HepG2 (cell line): Measurements from ENCODE around the gene GDNF. TPM values are rescaled to one million over a fixed set of nuclear protein-coding genes. Genes with fewer than 3 reads are reported as not detected.

Experiments
- BHLHE40 ChIP-seq: IDR thresholded peaks from 2 replicates; pipeline ENCODE4 v1.6.1; 2011; ENCODE audit warnings: low read length, improper control_type of control experiment
- ETV5 ChIP-seq: IDR thresholded peaks from 2 replicates; pipeline ENCODE4 v1.6.1; 2018; ENCODE audit warnings: missing biosample characterization, missing genetic modification reagents, inconsistent platforms, borderline replicate concordance
- EZH2 ChIP-seq: conservative IDR thresholded peaks from 2 replicates; pipeline ENCODE4 v1.6.1; 2012; ENCODE audit warnings: mild to moderate bottlenecking, low read depth, low read length, moderate library complexity
- FOSL2 ChIP-seq: sonication (generic); formaldehyde crosslinking; IDR thresholded peaks from 2 replicates; pipeline ENCODE4 v1.4.0; 2020; ENCODE audit warnings: missing genetic modification reagents
- HOXA7 ChIP-seq: sonication (generic); formaldehyde crosslinking; IDR thresholded peaks from 2 replicates; pipeline ENCODE4 v1.8.1; 2022; ENCODE audit warnings: mild to moderate bottlenecking, missing genetic modification reagents, moderate library complexity
- KDM2A ChIP-seq: sonication (generic); formaldehyde crosslinking; IDR thresholded peaks from 2 replicates; pipeline ENCODE4 v1.4.0; 2020; ENCODE audit warnings: low read depth, missing genetic modification reagents, borderline replicate concordance
- KLF15 ChIP-seq: sonication (generic); formaldehyde crosslinking; IDR thresholded peaks from 2 replicates; pipeline ENCODE4 v1.8.1; 2023; ENCODE audit warnings: borderline replicate concordance, mild to moderate bottlenecking, inconsistent platforms, missing genetic modification reagents, mixed read lengths
- MAF1 ChIP-seq: sonication (generic); formaldehyde crosslinking; IDR thresholded peaks from 2 replicates; pipeline ENCODE4 v1.5.0; 2020; ENCODE audit warnings: missing genetic modification reagents, borderline replicate concordance
- MAX ChIP-seq: IDR thresholded peaks from 2 replicates; pipeline ENCODE4 v1.6.1; 2012; ENCODE audit warnings: inconsistent platforms
- RBFOX2 ChIP-seq: fragments of 200-400 bp; formaldehyde crosslinking; IDR thresholded peaks from 2 replicates; pipeline ENCODE4 v1.6.1; 2017; ENCODE audit warnings: low read depth, mild to moderate bottlenecking, low read length
- TBX2 ChIP-seq: sonication (generic); formaldehyde crosslinking; IDR thresholded peaks from 2 replicates; pipeline ENCODE4 v1.5.0; 2020; ENCODE audit warnings: missing genetic modification reagents, mild to moderate bottlenecking, borderline replicate concordance
- TFDP1 ChIP-seq: IDR thresholded peaks from 2 replicates; pipeline ENCODE4 v1.6.1; 2016; ENCODE audit warnings: missing compliant biosample characterization, missing genetic modification reagents, borderline replicate concordance
- YEATS4 ChIP-seq: sonication (generic); formaldehyde crosslinking; IDR thresholded peaks from 2 replicates; pipeline ENCODE4 v1.4.0; 2020; ENCODE audit warnings: missing genetic modification reagents, borderline replicate concordance
- ZNF337 ChIP-seq: sonication (generic); formaldehyde crosslinking; IDR thresholded peaks from 2 replicates; pipeline ENCODE4 v1.5.1; 2020; ENCODE audit warnings: missing genetic modification reagents, low read depth, mild to moderate bottlenecking, borderline replicate concordance
- ZNF563 ChIP-seq: sonication (generic); formaldehyde crosslinking; IDR thresholded peaks from 2 replicates; pipeline ENCODE4 v1.8.0; 2022; ENCODE audit warnings: mild to moderate bottlenecking, moderate library complexity, missing genetic modification reagents
- ZNF687 ChIP-seq: sonication (generic); formaldehyde crosslinking; IDR thresholded peaks from 2 replicates; pipeline ENCODE4 v1.5.1; 2020; ENCODE audit warnings: mild to moderate bottlenecking, missing genetic modification reagents, moderate library complexity
- polyA plus RNA-seq, 8 experiments: library from polyadenylated mRNA; depleted of rRNA in 3 of 8; stranded (reverse) in 7 of 8; unstranded in 1 of 8; fragments of >200 nt; fragmentation: Illumina TruSeq in 4 of 8; extraction: Trizol in 4 of 8; gene quantifications; 2 replicates each; pipeline versions ENCODE4 v1.2.1 to v1.2.3, GENCODE V29; 2011 to 2016; ENCODE audit warnings: low read depth in 4 of 8, missing spikeins in 1 of 8, mixed read lengths in 1 of 8; ENCODE audit not compliant: insufficient read depth in 1 of 8
- total RNA-seq, 5 experiments: library from RNA; depleted of rRNA; stranded (reverse); fragments of >200 nt; fragmentation: Illumina TruSeq; extraction: Trizol; gene quantifications; 2 replicates each; pipeline ENCODE4 v1.2.3, GENCODE V29; 2016; ENCODE audit warnings: low read depth in 1 of 5
- TF ChIP-seq, protein P1 (sequence below): sonication (generic); formaldehyde crosslinking; IDR thresholded peaks from 2 replicates; pipeline ENCODE4 v1.4.0; 2020; ENCODE audit warnings: missing genetic modification reagents
- TF ChIP-seq, protein P2 (sequence below): sonication (generic); formaldehyde crosslinking; IDR thresholded peaks from 2 replicates; pipeline ENCODE4 v1.8.1; 2023; ENCODE audit warnings: mild to moderate bottlenecking, moderate library complexity, missing genetic modification reagents

GDNF gene
- total and polyA plus RNA-seq, 2 of the 13 experiments (the other 11 are each of a cell fraction or from before 2014, with no cell fraction given), result 0.24 to 0.46 TPM

GRCh38 chr5:37839407-37840052 lies at the start of gene GDNF (continued):
- TF ChIP-seq MAF1 (CRISPR knock-in tag) (no peak), BHLHE40 (0 out of 2 replicates have a peak, but pooled peaks have one; percentile 34), KDM2A (0 out of 2 replicates have a peak, but pooled peaks have one; percentile 10), FOSL2 (CRISPR knock-in tag) (no peak), MAX (0 out of 2 replicates have a peak, but pooled peaks have one; percentile 42), ZNF563 (no peak; the same call in 1 of the 2 replicates), HOXA7 (no peak), ETV5 (CRISPR knock-in tag) (no peak), EZH2 (peak; percentile 13; the same call in 1 of the 2 replicates), ZNF337 (CRISPR knock-in tag) (peak; percentile 19; the same call in 1 of the 2 replicates), KLF15 (CRISPR knock-in tag) (no peak), YEATS4 (CRISPR knock-in tag) (peak; percentile 13; the same call in 1 of the 2 replicates), TBX2 (CRISPR knock-in tag) (peak; percentile 15; the same call in 1 of the 2 replicates), ZNF687 (CRISPR knock-in tag) (peak; percentile 63; the same call in 1 of the 2 replicates), RBFOX2 (0 out of 2 replicates have a peak, but pooled peaks have one; percentile 20), TFDP1 (CRISPR knock-in tag) (peak; percentile 60; the same call in 1 of the 2 replicates)
- TF ChIP-seq, protein P1, sequence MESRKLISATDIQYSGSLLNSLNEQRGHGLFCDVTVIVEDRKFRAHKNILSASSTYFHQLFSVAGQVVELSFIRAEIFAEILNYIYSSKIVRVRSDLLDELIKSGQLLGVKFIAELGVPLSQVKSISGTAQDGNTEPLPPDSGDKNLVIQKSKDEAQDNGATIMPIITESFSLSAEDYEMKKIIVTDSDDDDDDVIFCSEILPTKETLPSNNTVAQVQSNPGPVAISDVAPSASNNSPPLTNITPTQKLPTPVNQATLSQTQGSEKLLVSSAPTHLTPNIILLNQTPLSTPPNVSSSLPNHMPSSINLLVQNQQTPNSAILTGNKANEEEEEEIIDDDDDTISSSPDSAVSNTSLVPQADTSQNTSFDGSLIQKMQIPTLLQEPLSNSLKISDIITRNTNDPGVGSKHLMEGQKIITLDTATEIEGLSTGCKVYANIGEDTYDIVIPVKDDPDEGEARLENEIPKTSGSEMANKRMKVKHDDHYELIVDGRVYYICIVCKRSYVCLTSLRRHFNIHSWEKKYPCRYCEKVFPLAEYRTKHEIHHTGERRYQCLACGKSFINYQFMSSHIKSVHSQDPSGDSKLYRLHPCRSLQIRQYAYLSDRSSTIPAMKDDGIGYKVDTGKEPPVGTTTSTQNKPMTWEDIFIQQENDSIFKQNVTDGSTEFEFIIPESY (CRISPR knock-in tag), result 0 out of 2 replicates have a peak, but pooled peaks have one; percentile 21
- TF ChIP-seq, protein P2, sequence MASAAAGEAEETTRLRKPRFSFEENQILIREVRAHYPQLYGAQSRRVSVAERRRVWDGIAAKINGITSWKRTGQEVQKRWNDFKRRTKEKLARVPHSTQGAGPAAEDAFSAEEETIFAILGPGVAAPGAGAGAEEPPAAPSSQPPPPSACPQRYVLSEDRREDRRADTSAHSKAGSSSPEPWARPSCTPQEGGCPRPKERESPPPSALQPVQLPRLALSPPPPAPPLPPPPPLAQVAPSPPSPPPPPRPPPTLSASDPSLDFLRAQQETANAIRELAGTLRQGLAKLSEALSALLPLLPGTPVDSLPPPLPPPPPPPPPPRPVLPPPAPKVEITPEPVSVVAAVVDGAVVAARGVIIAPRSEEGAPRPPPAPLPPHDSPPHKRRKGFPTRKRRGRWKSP, result peak; percentile 45; the same call in 1 of the 2 replicates
